Measurements from ENCODE around the gene S100A12. TPM values are rescaled to one million over a fixed set of nuclear protein-coding genes. Genes with fewer than 3 reads are reported as not detected.

Gene S100A12
- total and polyA plus RNA-seq, 11 donors: 1.2 to 9.1 (median 4.7) TPM; not detected in 1

- Histone ChIP-seq H3K4me3 (no peak overlapping the region), H3K9me3 (no peaks in the 10 kb centered on the region), H3K27ac (no peak overlapping the region), H3K4me1 (peaks cover 0 to 7% (median 0%) of the 10 kb centered on the region in 12 donors), H3K36me3 (no peaks in the 10 kb centered on the region), H3K27me3 (peaks cover 0 to 26% (median 3%) of the 10 kb centered on the region in 9 donors)
- DNase-seq: peak in 3 of 5 donors; percentile 52 to 76 (median 65)
- 35 to 44% (median 42%) methylated on average over 15 of the region's 15 CpGs for WGBS, 4 donors
- ATAC-seq: peak in 2 of 4 donors; percentile 54 to 63
- TF ChIP-seq POLR2A (IDR thresholded peaks at IDR 0.05) (no peak), CTCF (IDR thresholded peaks at IDR 0.05) (peak in 10 of 12 donors; percentile 17 to 66 (median 35))
- intact Hi-C loops (cut with DNase I): loop anchor here in 1 of 10 donors (10.0 kb wide), 1 partner anchor 50 kb away; the partner anchor contains the start of gene S100A9
Measured at GRCh38 chr1:153404768-153405167, 29.3 kb upstream of the S100A12 start.

- no peak for ATAC-seq
- WGBS, 4 donors: 72 to 83% (median 79%) methylated on average over 7 of the region's 7 CpGs
Measured at GRCh38 chr1:153404086-153404635, 28.7 kb upstream of the S100A12 start.

GRCh38 chr1:153403421-153404085 lies 28.1 kb upstream of the S100A12 start:
- no peak for ATAC-seq
- no peak for DNase-seq
- H3K27ac ChIP-seq: no peak overlapping the region
- no peak overlapping the region for H3K4me3 ChIP-seq
- peaks cover 0 to 26% (median 3%) of the 10 kb centered on the region in 9 donors for H3K27me3 ChIP-seq
- TF ChIP-seq CTCF (IDR thresholded peaks at IDR 0.05) (no peak), POLR2A (IDR thresholded peaks at IDR 0.05) (no peak)
- WGBS, 4 donors: 76 to 82% (median 80%) methylated on average over 11 of the region's 11 CpGs
- H3K4me1 ChIP-seq: peaks cover 0 to 7% (median 0%) of the 10 kb centered on the region in 12 donors
- H3K9me3 ChIP-seq: no peaks in the 10 kb centered on the region
- H3K36me3 ChIP-seq: no peaks in the 10 kb centered on the region
- intact Hi-C loops (cut with DNase I): loop anchor here in 1 of 10 donors (10.0 kb wide), 1 partner anchor 49 kb away; the partner anchor contains the start of gene S100A9

More at GRCh38 chr1:153404086-153404635, 28.7 kb upstream of the S100A12 start:
- H3K4me3 ChIP-seq: no peak overlapping the region
- peaks cover 0 to 26% (median 3%) of the 10 kb centered on the region in 9 donors for H3K27me3 ChIP-seq
- no peak overlapping the region for H3K27ac ChIP-seq
- TF ChIP-seq CTCF (IDR thresholded peaks at IDR 0.05) (no peak), POLR2A (IDR thresholded peaks at IDR 0.05) (no peak)
- H3K9me3 ChIP-seq: no peaks in the 10 kb centered on the region
- peaks cover 0 to 7% (median 0%) of the 10 kb centered on the region in 12 donors for H3K4me1 ChIP-seq
- no peaks in the 10 kb centered on the region for H3K36me3 ChIP-seq
- intact Hi-C loops (cut with DNase I): loop anchor here in 1 of 10 donors (10.0 kb wide), 1 partner anchor 49 kb away; the partner anchor contains the start of gene S100A9
- DNase-seq: no peak

- Histone ChIP-seq H3K4me3 (no peak overlapping the region), H3K27ac (no peak overlapping the region), H3K27me3 (peaks cover 0 to 16% (median 0%) of the 10 kb centered on the region in 9 donors), H3K4me1 (peaks cover 0 to 7% (median 0%) of the 10 kb centered on the region in 12 donors), H3K36me3 (no peaks in the 10 kb centered on the region), H3K9me3 (no peaks in the 10 kb centered on the region)
- ATAC-seq (no peak), DNase-seq (no peak)
- 59 to 62% (median 61%) methylated on average over 2 of the region's 2 CpGs for WGBS, 4 donors
- intact Hi-C loops (cut with DNase I): loop anchor here in 1 of 10 donors (10.0 kb wide), 1 partner anchor 47 kb away; the partner anchor contains the start of gene S100A9
- no peak for TF ChIP-seq POLR2A (IDR thresholded peaks at IDR 0.05)
- no peak for TF ChIP-seq CTCF (IDR thresholded peaks at IDR 0.05)
Measured at GRCh38 chr1:153402226-153402625, 26.8 kb upstream of the S100A12 start.

Data from heart left ventricle (tissue), 16 donors.